ENCODE measurements around the gene CLN6.
"Not testable (repeated sequence)": the region's sequence is repeated elsewhere in the genome, so short reads cannot be mapped to it uniquely, and the experiment has no call there.

Gene CLN6

GRCh38 chr15:68228971-68229385 lies 550 bp downstream of the CLN6 start:
- Mint-ChIP-seq H3K4me3 (peak overlapping the region; percentile 87), H3K4me1 (peaks cover 65% of the 10 kb centered on the region), H3K27ac (peak overlapping the region; percentile 78), H3K36me3 (ENCODE audit: low read depth) (peaks cover 14% of the 10 kb centered on the region), H3K27me3 (ENCODE audit: low read depth, poor library complexity) (no peaks in the 10 kb centered on the region), H3K9me3 (peaks cover 6% of the 10 kb centered on the region)
- no peak for DNase-seq
- no peak for TF ChIP-seq CTCF (IDR thresholded peaks at IDR 0.05)

DNA sequence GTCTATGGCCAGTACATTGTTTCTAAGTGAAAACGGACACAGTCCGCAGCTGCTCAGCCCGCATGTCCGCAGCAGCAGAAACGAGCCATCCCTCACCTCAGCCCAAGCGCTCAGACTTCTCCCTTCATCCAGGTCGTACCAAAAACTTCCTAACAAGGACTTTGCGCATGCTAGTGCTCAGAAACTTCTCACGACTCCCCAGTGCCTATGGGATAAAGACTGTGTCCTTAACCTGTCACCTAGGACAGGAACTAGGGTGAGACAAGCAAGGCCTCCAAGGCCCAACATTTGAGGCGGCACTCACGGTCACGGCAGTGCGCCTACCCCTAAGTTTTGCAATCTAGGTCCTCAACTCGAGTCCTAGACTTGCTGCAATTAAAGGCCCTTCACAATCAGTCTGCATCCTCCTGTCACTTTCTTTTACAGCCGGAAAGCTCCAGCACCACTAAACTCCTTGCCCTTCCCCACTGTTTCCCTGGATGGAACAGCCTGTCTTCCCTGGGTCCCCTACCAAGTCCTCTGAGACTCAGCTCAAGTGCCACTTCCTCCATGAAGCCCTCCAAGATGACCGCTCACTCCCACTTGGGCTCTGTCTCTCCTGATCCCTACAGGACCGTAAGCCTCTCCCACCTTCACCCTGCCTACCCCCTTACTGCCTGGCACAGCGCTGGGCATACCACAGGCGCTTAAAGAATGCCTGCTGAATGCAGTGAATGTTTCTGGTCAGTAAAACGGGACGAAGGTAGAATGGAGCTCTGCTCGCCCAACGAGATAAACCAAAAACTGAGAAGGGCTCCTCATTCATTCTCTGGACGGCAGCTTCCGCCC lies 1.2 kb downstream of the CLN6 start:
- DNase-seq = no peak
- Mint-ChIP-seq H3K27ac (peak overlapping the region; percentile 78), H3K4me3 (peak overlapping the region; percentile 87)

GRCh38 chr15:68227643-68228142 lies 1.8 kb downstream of the CLN6 start:
- Mint-ChIP-seq H3K27me3 (ENCODE audit: low read depth, poor library complexity) (no peaks in the 10 kb centered on the region), H3K4me3 (peak overlapping the region; percentile 87), H3K9me3 (peaks cover 15% of the 10 kb centered on the region), H3K36me3 (ENCODE audit: low read depth) (peaks cover 23% of the 10 kb centered on the region), H3K4me1 (peaks cover 52% of the 10 kb centered on the region), H3K27ac (no peak overlapping the region)
- no peak for TF ChIP-seq CTCF (IDR thresholded peaks at IDR 0.05)
- no peak for DNase-seq

More for the DNA sequence above, 1.2 kb downstream of the CLN6 start:
- Mint-ChIP-seq H3K4me1 (peaks cover 58% of the 10 kb centered on the region), H3K27me3 (ENCODE audit: low read depth, poor library complexity) (no peaks in the 10 kb centered on the region), H3K9me3 (peaks cover 8% of the 10 kb centered on the region), H3K36me3 (ENCODE audit: low read depth) (peaks cover 16% of the 10 kb centered on the region)
- no peak for TF ChIP-seq CTCF (IDR thresholded peaks at IDR 0.05)

DNA sequence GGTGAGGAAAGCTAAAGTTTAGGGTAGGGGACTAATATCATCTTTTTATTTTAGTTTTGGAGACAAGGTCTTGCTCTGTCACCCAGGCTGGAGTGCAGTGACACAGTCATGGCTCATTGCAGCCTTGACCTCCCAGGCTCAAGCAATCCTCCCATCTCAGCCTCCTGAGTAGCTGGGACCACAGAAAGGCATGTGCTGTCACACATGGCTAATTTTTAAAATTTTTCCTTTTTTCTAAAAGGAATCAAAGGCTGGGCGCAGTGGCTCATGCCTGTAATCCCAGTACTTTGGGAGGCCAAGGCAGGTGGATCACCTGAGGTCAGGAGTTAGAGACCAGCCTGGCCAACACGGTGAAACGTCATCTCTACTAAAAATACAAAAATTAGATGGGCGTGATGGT lies 4.1 kb downstream of the CLN6 start:
- peaks cover 37% of the 10 kb centered on the region for H3K4me1 Mint-ChIP-seq
- not testable (repeated sequence) for H3K27ac Mint-ChIP-seq; H3K4me3 Mint-ChIP-seq; H3K27me3 Mint-ChIP-seq (ENCODE audit: low read depth, poor library complexity); DNase-seq
- H3K36me3 Mint-ChIP-seq (ENCODE audit: low read depth) = peaks cover 38% of the 10 kb centered on the region
- H3K9me3 Mint-ChIP-seq = peaks cover 18% of the 10 kb centered on the region

GRCh38 chr15:68224546-68225250 lies 4.8 kb downstream of the CLN6 start:
- Mint-ChIP-seq H3K9me3 (peaks cover 24% of the 10 kb centered on the region), H3K4me1 (peaks cover 31% of the 10 kb centered on the region), H3K27ac (no peak overlapping the region), H3K4me3 (no peak overlapping the region), H3K36me3 (ENCODE audit: low read depth) (peaks cover 45% of the 10 kb centered on the region), H3K27me3 (ENCODE audit: low read depth, poor library complexity) (no peaks in the 10 kb centered on the region)
- TF ChIP-seq CTCF (IDR thresholded peaks at IDR 0.05) = no peak
- no peak for DNase-seq

- Mint-ChIP-seq H3K4me3 (no peak overlapping the region), H3K27me3 (ENCODE audit: low read depth, poor library complexity) (no peaks in the 10 kb centered on the region), H3K4me1 (peaks cover 30% of the 10 kb centered on the region), H3K27ac (no peak overlapping the region), H3K9me3 (peaks cover 24% of the 10 kb centered on the region), H3K36me3 (ENCODE audit: low read depth) (peaks cover 51% of the 10 kb centered on the region)
- TF ChIP-seq CTCF (IDR thresholded peaks at IDR 0.05) = no peak
- no peak for DNase-seq
These were observed 5.4 kb downstream of the CLN6 start for GRCh38 chr15:68224108-68224507.

All from nephron progenitor cell (in vitro differentiated cells).